HEK293 (cell line): Measurements from ENCODE around the gene ZC3HAV1L.

Experiments
- CTCF ChIP-seq: fragments of 450-650 bp; formaldehyde crosslinking; IDR thresholded peaks from 2 replicates; pipeline ENCODE4 v1.5.1; 2016; ENCODE audit warnings: missing biosample characterization, missing genetic modification characterization
- HOXA7 ChIP-seq: sonication (generic); formaldehyde crosslinking; IDR thresholded peaks from 2 replicates; pipeline ENCODE4 v1.8.1; 2022; ENCODE audit warnings: missing genetic modification reagents, borderline replicate concordance
- REST ChIP-seq: fragments of 450-650 bp; formaldehyde crosslinking; IDR thresholded peaks from 2 replicates; pipeline ENCODE4 v1.5.1; 2016; ENCODE audit warnings: missing biosample characterization, missing genetic modification characterization
- ZNF169 ChIP-seq: fragments of 450-650 bp; formaldehyde crosslinking; IDR thresholded peaks from 2 replicates; pipeline ENCODE4 v1.5.1; 2016; ENCODE audit warnings: missing biosample characterization, missing genetic modification characterization
- ZNF211 ChIP-seq: fragments of 450-650 bp; formaldehyde crosslinking; IDR thresholded peaks from 2 replicates; pipeline ENCODE4 v1.5.1; 2016; ENCODE audit warnings: low read depth, missing biosample characterization, missing genetic modification characterization
- ZNF23 ChIP-seq: fragments of 450-650 bp; formaldehyde crosslinking; IDR thresholded peaks from 2 replicates; pipeline ENCODE4 v1.5.1; 2016; ENCODE audit warnings: missing biosample characterization, missing genetic modification characterization, borderline replicate concordance
- ZNF274 ChIP-seq, 2 experiments: fragments of 200-500 bp in 1 of 2; fragments of 450-650 bp in 1 of 2; sonication (Bioruptor generic) in 1 of 2; formaldehyde crosslinking in 1 of 2; IDR thresholded peaks; 2 replicates each; pipeline versions ENCODE4 v1.5.1 to v1.6.1; 2014 to 2016; ENCODE audit warnings: borderline replicate concordance in 1 of 2, inconsistent platforms in 1 of 2, low read length in 1 of 2, missing biosample characterization in 1 of 2, missing genetic modification characterization in 1 of 2
- ZNF670 ChIP-seq: fragments of 450-650 bp; formaldehyde crosslinking; IDR thresholded peaks from 2 replicates; pipeline ENCODE4 v1.5.1; 2016; ENCODE audit warnings: missing biosample characterization, missing genetic modification characterization, low read depth

- no peak for TF ChIP-seq CTCF (tag by site-specific recombination)
- no peak for TF ChIP-seq ZNF274 (IDR thresholded peaks at IDR 0.05; ENCODE audit: low read length)
- TF ChIP-seq ZNF274 (tag by site-specific recombination; IDR thresholded peaks at IDR 0.05; ENCODE audit: borderline replicate concordance): no peak
- no peak for TF ChIP-seq ZNF670 (tag by site-specific recombination)
- TF ChIP-seq ZNF23 (tag by site-specific recombination): no peak
- TF ChIP-seq REST (tag by site-specific recombination): no peak
- no peak for TF ChIP-seq ZNF211
- no peak for TF ChIP-seq ZNF169 (tag by site-specific recombination)
- TF ChIP-seq HOXA7 (CRISPR knock-in tag): no peak
Observed at GRCh38 chr7:138979226-138979979, 56.4 kb downstream of the ZC3HAV1L start.
